Activated CD8-positive, alpha-beta T cell treated with anti-CD3 and anti-CD28 coated beads, Interleukin-2, amount 10 ng/mL, durations not matched to agents 7 days and 5 days (primary cell): ENCODE results near the gene UNC80. TPM values are rescaled to one million over a fixed set of nuclear protein-coding genes. Genes with fewer than 3 reads are reported as not detected.

Experiments used
- ATAC-seq: fragments of 150-1000 bp; cut with Tn5 transposase; one replicate; pipeline ENCODE4 v1.10.0; 2021; ENCODE audit warnings: moderate library complexity
- CTCF ChIA-PET: fragments of 350-600 bp; sonication (Branson Sonifier 250); formaldehyde crosslinking; loops from one replicate; lab custom pipeline; 2021; ENCODE audit warnings: antibody characterized with exemption; lab: Charles Lee
- POLR2A ChIA-PET: fragments of 350-600 bp; sonication (Branson Sonifier 250); formaldehyde crosslinking; loops from one replicate; lab custom pipeline; 2021; ENCODE audit warnings: antibody characterized with exemption; lab: Charles Lee
- DNase-seq: peaks from one replicate; pipeline ENCODE4 v3.0.0-alpha.2; 2020
- H3K27ac Mint-ChIP-seq: one replicate; pipeline ENCODE4 v1.8.0; 2021; ENCODE audit warnings: mild to moderate bottlenecking, mixed read lengths
- H3K27me3 Mint-ChIP-seq: one replicate; pipeline ENCODE4 v1.8.0; 2021; ENCODE audit warnings: low read depth, mixed read lengths
- H3K36me3 Mint-ChIP-seq: one replicate; pipeline ENCODE4 v1.8.0; 2021; ENCODE audit warnings: low read depth, mixed read lengths
- H3K4me1 Mint-ChIP-seq: one replicate; pipeline ENCODE4 v1.8.0; 2021; ENCODE audit warnings: low read depth, mixed read lengths
- H3K4me3 Mint-ChIP-seq: one replicate; pipeline ENCODE4 v1.8.0; 2021; ENCODE audit warnings: mild to moderate bottlenecking, mixed read lengths
- H3K9me3 Mint-ChIP-seq: one replicate; pipeline ENCODE4 v1.8.0; 2022; ENCODE audit warnings: mixed read lengths; ENCODE audit not compliant: insufficient read depth
- total RNA-seq, 2 experiments: library from RNA; stranded (reverse); gene quantifications; one replicate each; pipeline ENCODE4 v1.2.3, GENCODE V29; 2021

Gene UNC80
- total RNA-seq, 2 experiments from 2014 or later: not detected

DNA sequence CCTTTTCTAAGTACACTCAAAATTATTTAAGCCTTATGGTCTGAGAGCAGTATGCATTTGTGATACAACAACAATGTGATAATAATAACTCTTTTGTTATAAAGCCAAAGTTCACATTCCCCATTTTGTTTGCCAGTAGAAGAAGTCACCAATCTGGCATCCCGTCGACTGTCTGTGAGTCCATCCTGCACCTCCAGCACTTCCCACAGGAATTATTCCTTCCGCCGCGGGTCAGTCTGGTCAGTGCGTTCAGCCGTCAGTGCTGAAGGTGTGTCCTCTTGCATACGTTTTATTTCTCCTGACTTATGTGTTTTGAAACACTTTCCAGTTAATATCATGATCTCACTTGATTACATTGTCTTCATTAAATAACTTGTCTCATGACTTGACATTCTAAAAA lies 150.5 kb downstream of the UNC80 start:
- Mint-ChIP-seq H3K36me3 (no peaks in the 10 kb centered on the region), H3K27me3 (no peaks in the 10 kb centered on the region), H3K9me3 (no peaks in the 10 kb centered on the region), H3K4me3 (no peak overlapping the region), H3K4me1 (no peaks in the 10 kb centered on the region), H3K27ac (no peak overlapping the region)
- ChIA-PET CTCF (no interaction called here), POLR2A (no interaction called here)
- DNase-seq (no peak), ATAC-seq (no peak)

DNA sequence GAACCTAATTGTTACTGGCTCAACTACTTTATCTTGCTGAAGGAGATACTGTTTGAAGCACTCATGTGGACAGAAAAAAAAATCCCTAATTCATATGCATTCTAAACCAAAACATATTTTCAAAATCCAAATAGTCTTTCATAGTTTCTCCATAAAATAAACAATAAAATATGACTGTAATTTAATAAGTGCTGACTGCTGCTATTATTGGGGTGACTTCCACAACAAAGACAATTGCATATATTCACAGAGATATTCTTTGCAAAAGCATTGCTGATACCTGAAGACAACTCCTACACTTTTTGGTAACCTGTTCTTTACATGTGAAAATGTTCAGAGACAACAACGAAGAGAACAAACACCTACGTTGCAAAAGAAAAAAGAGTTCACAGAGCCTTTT lies 157.7 kb downstream of the UNC80 start:
- ATAC-seq: no peak
- POLR2A ChIA-PET: no interaction called here

DNA sequence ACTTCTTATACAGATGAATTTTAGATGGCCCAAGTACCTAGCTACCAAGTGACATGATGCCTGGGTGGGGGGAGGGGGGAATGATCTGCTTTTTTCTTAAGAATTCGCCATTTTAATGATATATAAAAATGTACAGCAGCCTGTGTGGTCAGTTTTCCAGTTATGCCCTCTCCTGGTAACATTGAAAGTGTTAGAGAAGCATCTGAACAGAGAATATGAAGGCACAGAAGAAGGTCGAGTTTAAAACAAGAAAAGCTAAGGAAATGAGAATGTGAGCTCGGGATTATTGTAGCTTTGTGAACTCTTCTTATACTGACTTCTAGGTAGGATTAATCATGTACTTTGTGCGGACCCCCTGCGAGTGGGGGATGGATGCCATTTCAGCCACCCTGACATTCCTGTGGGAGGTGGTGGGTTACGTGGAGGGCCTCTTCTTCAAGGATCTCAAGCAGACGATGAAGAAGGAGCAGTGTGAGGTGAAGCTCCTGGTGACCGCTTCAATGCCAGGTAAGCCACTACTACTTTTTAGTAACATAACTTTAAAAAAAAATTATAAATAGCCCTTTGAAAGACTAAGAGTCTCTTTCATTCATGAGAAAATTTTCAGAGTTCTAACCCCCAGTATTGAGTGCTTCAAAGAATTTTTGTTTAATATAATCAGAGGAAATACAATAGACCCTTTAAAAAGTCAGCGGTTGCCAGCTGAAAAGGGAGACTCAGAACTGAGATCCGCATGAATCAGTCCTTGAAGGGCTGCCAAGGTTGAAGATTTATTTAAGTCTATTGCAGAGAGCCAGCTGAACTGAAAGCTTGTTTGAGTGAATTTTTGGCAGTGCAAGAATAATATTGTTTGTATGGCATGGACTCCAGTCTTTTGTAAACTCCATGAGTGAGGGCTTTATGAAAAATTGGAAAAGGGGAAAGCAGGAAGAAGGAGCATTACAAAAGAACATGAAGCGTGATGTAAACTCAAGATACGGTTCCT lies 162.2 kb downstream of the UNC80 start:
- ATAC-seq (no peak), DNase-seq (no peak)
- H3K4me1 Mint-ChIP-seq: no peaks in the 10 kb centered on the region
- ChIA-PET CTCF (interaction anchor here (1.2 to 1.6 kb wide), 2 partner anchors 10 to 27 kb away, joined by 4 read pairs; no protein-coding TSS in a partner anchor), POLR2A (no interaction called here)
- no peak overlapping the region for H3K4me3 Mint-ChIP-seq
- H3K9me3 Mint-ChIP-seq: no peaks in the 10 kb centered on the region
- H3K36me3 Mint-ChIP-seq: no peaks in the 10 kb centered on the region
- peaks cover 2% of the 10 kb centered on the region for H3K27me3 Mint-ChIP-seq
- H3K27ac Mint-ChIP-seq: no peak overlapping the region

More for the DNA sequence above, 157.7 kb downstream of the UNC80 start:
- Mint-ChIP-seq H3K9me3 (no peaks in the 10 kb centered on the region), H3K4me1 (no peaks in the 10 kb centered on the region), H3K27ac (no peak overlapping the region), H3K36me3 (no peaks in the 10 kb centered on the region), H3K27me3 (peaks cover 5% of the 10 kb centered on the region), H3K4me3 (no peak overlapping the region)
- DNase-seq: no peak
- CTCF ChIA-PET: no interaction called here

DNA sequence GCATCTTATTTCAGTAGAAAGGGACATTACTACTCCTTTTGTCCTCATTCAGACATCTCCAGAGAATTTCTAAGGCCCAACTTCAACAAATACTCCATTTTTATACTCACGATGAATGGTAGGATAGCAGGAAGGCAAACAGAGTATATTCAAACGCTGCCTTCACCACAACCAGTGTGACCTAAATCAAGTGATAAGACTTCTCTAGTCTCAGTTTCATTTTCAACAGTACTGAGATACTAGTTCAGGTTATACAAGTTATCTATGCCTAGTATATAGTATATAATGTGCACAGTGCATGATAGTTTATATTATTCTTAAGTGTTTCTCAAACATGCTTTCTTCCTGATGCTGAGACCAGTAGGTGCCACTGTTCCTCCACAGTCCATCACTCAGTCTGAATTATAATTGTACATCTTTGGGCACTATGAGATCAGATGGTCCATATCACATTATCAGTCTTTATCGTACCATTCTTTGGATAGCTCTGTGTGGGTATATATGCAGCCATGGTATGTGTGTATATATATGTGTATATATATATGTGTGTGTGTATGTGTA lies 164.6 kb downstream of the UNC80 start:
- ATAC-seq (no peak), DNase-seq (no peak)
- ChIA-PET CTCF (no interaction called here), POLR2A (no interaction called here)
- H3K9me3 Mint-ChIP-seq: no peaks in the 10 kb centered on the region
- H3K4me3 Mint-ChIP-seq: no peak overlapping the region
- no peaks in the 10 kb centered on the region for H3K36me3 Mint-ChIP-seq
- H3K4me1 Mint-ChIP-seq: no peaks in the 10 kb centered on the region
- H3K27ac Mint-ChIP-seq: no peak overlapping the region
- no peaks in the 10 kb centered on the region for H3K27me3 Mint-ChIP-seq

DNA sequence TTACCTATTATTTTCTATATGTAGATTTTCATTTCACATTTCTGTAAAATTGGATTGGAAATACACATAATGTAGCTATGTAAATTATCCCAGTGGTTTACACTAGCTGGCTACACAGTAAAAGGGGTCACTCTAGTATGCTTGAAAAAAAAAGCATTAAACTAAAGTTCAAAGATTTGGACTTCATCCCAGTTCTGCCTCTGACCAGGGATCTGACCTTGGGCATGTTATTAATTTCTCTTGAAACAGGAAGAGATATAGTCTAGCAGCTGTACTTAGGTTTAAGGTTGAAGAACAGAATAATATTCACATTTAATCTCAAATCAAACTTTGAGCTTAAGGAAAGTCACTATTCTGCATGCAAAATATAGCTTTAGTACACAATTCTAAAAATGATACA lies 166.3 kb downstream of the UNC80 start:
- Mint-ChIP-seq H3K27me3 (no peaks in the 10 kb centered on the region), H3K4me1 (no peaks in the 10 kb centered on the region), H3K27ac (no peak overlapping the region), H3K9me3 (no peaks in the 10 kb centered on the region), H3K4me3 (no peak overlapping the region), H3K36me3 (no peaks in the 10 kb centered on the region)
- no peak for DNase-seq
- no peak for ATAC-seq
- POLR2A ChIA-PET: no interaction called here
- CTCF ChIA-PET: no interaction called here

DNA sequence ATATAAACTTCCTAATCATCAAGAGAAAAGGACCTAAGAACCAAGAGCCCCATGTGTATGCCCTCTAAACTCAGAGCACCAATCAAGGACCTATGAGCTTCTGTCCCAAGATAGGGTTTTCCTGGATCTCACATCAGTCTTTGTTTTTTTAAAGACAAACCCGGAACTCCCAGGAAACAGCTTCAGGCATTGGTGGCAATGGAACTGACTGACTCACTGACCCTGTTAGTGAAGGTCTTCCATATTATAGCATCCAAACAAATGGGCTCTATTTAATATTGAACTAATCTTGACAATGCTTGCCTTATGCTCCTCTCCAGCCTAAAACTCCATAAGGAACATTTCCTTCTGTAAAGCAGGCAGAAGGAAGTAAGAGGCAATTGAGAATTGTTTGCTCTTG lies 167.3 kb downstream of the UNC80 start:
- CTCF ChIA-PET: no interaction called here
- POLR2A ChIA-PET: no interaction called here
- no peak for ATAC-seq

DNA sequence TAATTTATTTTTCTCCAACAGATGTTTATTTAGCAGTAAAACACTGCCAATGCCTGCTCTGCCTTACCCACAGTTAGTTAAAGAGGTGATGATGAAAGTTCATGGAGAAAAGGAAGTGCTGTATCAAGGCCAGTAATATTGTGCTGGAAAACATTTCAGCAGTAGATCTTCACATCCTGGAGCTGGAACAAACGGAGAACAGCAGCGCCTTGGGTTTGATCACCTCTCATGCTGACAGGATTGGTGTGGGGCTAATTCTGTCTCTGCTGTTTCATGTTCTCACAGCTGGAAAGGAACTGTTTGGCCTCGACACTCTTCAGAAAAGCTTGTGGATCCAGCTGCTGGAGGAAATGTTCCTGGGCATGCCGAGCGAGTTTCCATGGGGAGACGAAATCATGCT lies 169.3 kb downstream of the UNC80 start:
- Mint-ChIP-seq H3K9me3 (no peaks in the 10 kb centered on the region), H3K27ac (no peak overlapping the region), H3K27me3 (no peaks in the 10 kb centered on the region), H3K36me3 (no peaks in the 10 kb centered on the region), H3K4me3 (no peak overlapping the region), H3K4me1 (no peaks in the 10 kb centered on the region)
- ChIA-PET CTCF (interaction anchor here (1.0 kb wide), 1 partner anchor 258 kb away, joined by 3 read pairs; no protein-coding TSS in a partner anchor), POLR2A (no interaction called here)
- ATAC-seq (no peak), DNase-seq (no peak)

More for the DNA sequence above, 167.3 kb downstream of the UNC80 start:
- Mint-ChIP-seq H3K27ac (no peak overlapping the region), H3K36me3 (no peaks in the 10 kb centered on the region), H3K4me1 (no peaks in the 10 kb centered on the region), H3K27me3 (no peaks in the 10 kb centered on the region), H3K4me3 (no peak overlapping the region), H3K9me3 (no peaks in the 10 kb centered on the region)
- no peak for DNase-seq

DNA sequence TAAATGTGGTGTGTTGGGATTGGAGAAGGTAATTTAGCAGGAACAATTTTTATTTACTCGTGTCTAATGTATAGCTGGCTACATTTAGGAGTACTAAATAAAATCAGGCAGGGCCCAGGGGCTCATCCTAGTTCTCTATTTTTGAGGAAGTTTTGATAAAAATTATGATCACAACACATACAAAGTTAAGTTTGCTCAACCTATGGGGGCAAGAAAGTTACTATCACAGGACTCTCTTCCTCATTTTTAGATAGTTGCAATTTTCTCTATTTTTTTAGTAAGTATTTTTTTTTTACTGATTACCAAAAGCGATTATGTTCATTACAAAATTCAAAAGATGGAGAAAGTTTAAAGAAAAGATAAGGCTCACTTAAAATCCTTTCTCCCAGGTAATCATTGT lies 170.8 kb downstream of the UNC80 start:
- ChIA-PET CTCF (no interaction called here), POLR2A (no interaction called here)
- Mint-ChIP-seq H3K4me3 (no peak overlapping the region), H3K4me1 (no peaks in the 10 kb centered on the region), H3K27ac (no peak overlapping the region), H3K9me3 (no peaks in the 10 kb centered on the region), H3K27me3 (no peaks in the 10 kb centered on the region), H3K36me3 (no peaks in the 10 kb centered on the region)
- ATAC-seq: no peak
- no peak for DNase-seq

DNA sequence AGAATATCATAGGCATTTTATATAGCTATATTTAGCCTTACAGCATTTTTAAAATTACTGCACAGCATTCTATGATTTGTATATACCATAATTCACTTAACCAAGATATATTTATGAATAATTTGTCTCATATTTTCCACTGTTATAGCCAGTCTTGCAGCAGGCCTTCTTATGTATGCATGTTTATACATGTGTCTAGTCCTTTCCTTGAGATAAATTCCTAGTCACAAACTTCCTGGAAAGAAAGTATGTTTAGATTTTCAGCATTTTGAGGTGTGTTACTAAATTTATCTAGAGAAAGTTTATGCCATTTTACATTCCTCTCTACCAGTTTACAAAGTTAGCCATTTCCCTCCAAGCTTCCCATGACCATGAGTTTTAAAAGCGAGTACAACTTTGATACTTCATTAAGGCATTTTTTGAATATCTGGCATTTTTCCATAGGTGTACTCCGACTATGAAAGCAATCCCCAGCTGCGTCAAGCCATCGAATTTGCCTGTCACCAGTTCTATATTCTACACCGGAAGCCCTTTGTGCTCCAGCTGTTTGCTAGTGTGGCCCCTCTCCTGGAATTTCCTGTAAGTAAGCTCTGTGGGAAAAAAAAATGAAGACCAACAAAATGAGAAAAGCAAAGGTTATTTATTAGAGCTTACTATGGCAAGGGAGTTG lies 171.4 kb downstream of the UNC80 start:
- no peak for DNase-seq
- Mint-ChIP-seq H3K36me3 (no peaks in the 10 kb centered on the region), H3K27me3 (no peaks in the 10 kb centered on the region), H3K4me3 (no peak overlapping the region), H3K4me1 (no peaks in the 10 kb centered on the region), H3K27ac (no peak overlapping the region), H3K9me3 (no peaks in the 10 kb centered on the region)
- CTCF ChIA-PET: interaction anchor here (0.9 to 1.2 kb wide), 3 partner anchors 9 to 18 kb away, joined by 3 to 4 read pairs (median 3); no protein-coding TSS in a partner anchor
- POLR2A ChIA-PET: no interaction called here
- ATAC-seq: no peak

DNA sequence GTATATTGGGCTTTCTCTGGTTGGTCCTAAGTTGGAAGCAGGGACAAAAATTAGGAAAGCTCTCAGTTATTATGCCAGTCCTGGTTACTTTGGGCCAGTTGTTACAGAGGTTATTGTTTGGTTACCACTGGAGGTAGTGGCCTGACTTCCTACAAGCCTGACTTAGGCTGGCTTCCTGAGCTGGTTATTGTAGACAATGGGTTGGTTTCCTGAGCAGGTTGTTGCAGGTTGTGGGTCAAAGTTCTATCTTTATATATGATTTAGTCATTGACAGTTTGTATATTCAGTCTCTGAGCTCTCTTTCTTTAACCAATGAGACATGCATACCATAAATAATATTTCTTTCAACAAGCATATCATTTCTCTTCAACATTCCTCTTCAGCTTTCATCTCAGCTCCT lies 172.1 kb downstream of the UNC80 start:
- ChIA-PET POLR2A (no interaction called here), CTCF (interaction anchor here (0.9 to 1.2 kb wide), 3 partner anchors 10 to 18 kb away, joined by 3 to 4 read pairs (median 3); no protein-coding TSS in a partner anchor)
- DNase-seq (no peak), ATAC-seq (no peak)
- Mint-ChIP-seq H3K9me3 (no peaks in the 10 kb centered on the region), H3K4me1 (no peaks in the 10 kb centered on the region), H3K36me3 (no peaks in the 10 kb centered on the region), H3K27ac (no peak overlapping the region), H3K4me3 (no peak overlapping the region), H3K27me3 (no peaks in the 10 kb centered on the region)

DNA sequence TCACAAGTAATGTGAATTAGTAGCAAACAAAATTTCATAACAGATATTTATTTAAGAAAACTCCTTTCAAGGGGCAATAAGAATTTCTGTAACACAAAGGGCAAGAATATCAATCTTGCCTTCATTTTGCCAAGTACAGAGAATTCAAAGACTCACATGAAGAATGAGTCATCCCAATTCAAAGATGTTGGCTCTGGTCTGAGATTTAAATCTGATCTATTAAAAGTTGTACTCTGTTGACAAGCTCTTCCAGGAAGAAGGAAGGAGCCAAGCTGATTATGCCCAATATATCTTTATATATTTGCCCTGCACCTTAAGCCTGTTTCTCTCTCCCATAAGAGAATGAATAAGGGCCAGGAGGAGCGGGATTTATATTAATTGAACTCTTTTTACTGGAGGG lies 174.9 kb downstream of the UNC80 start:
- Mint-ChIP-seq H3K4me1 (no peaks in the 10 kb centered on the region), H3K36me3 (no peaks in the 10 kb centered on the region), H3K27ac (no peak overlapping the region), H3K9me3 (no peaks in the 10 kb centered on the region), H3K27me3 (peaks cover 2% of the 10 kb centered on the region), H3K4me3 (no peak overlapping the region)
- DNase-seq (no peak), ATAC-seq (no peak)
- ChIA-PET POLR2A (no interaction called here), CTCF (no interaction called here)

DNA sequence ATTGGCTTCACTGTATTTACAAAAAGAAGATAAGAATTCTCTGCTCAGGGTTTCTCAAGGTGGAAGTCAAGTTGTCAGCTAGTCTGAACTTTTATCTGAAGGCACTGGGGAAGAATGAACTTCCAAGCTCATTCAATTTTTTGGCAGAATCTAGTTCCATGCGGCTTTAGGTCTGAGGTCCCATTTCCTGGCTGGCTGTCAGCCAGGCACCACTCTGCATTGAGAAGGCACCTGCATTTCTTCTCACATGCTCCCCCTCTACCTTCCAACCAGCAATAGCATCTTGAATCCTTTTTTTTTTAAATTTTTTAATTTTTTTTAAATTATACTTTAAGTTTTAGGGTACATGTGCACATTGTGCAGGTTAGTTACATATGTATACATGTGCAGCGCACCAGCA lies 184.6 kb downstream of the UNC80 start:
- ChIA-PET CTCF (interaction anchor here (0.8 kb wide), 1 partner anchor 13 kb away, joined by 3 read pairs; no protein-coding TSS in a partner anchor), POLR2A (no interaction called here)
- no peak for DNase-seq
- ATAC-seq: no peak
- H3K27me3 Mint-ChIP-seq: peaks cover 7% of the 10 kb centered on the region
- no peak overlapping the region for H3K27ac Mint-ChIP-seq
- no peak overlapping the region for H3K4me3 Mint-ChIP-seq
- H3K36me3 Mint-ChIP-seq: no peaks in the 10 kb centered on the region
- no peaks in the 10 kb centered on the region for H3K9me3 Mint-ChIP-seq
- no peaks in the 10 kb centered on the region for H3K4me1 Mint-ChIP-seq
